Nephron (organoid): ENCODE measurements around the gene PRR5L.

Source experiments
- H3K27ac Mint-ChIP-seq, 3 experiments: 2 replicates each; pipeline ENCODE4 v1.8.0; 2020; ENCODE audit warnings: mixed read lengths in 3 of 3, mild to moderate bottlenecking in 2 of 3, moderate library complexity in 1 of 3
- H3K27me3 Mint-ChIP-seq: 2 replicates; pipeline ENCODE4 v1.8.0; 2021; ENCODE audit warnings: low read depth, mild to moderate bottlenecking, moderate library complexity, mixed read lengths
- H3K36me3 Mint-ChIP-seq: 2 replicates; pipeline ENCODE4 v1.8.0; 2020; ENCODE audit warnings: low read depth, mixed read lengths
- H3K4me1 Mint-ChIP-seq: 2 replicates; pipeline ENCODE4 v1.8.0; 2020; ENCODE audit warnings: mixed read lengths
- H3K4me3 Mint-ChIP-seq, 3 experiments: 2 replicates each; pipeline ENCODE4 v1.8.0; 2020; ENCODE audit warnings: mild to moderate bottlenecking in 3 of 3, mixed read lengths in 3 of 3, moderate library complexity in 2 of 3
- H3K9me3 Mint-ChIP-seq: 2 replicates; pipeline ENCODE4 v1.8.0; 2020; ENCODE audit warnings: mixed read lengths
- TF ChIP-seq, protein P1 (sequence below), 3 experiments: fragments of 200-600 bp; sonication (generic); IDR thresholded peaks; one replicate each; pipeline ENCODE4 v1.5.0; 2021; ENCODE audit warnings: antibody characterized with exemption in 3 of 3; ENCODE audit not compliant: unreplicated experiment in 3 of 3

Gene PRR5L

GRCh38 chr11:36447514-36447913 lies 151.4 kb downstream of the PRR5L start:
- Mint-ChIP-seq H3K4me1 (peaks cover 44% of the 10 kb centered on the region), H3K9me3 (no peaks in the 10 kb centered on the region)
- TF ChIP-seq, protein P1, sequence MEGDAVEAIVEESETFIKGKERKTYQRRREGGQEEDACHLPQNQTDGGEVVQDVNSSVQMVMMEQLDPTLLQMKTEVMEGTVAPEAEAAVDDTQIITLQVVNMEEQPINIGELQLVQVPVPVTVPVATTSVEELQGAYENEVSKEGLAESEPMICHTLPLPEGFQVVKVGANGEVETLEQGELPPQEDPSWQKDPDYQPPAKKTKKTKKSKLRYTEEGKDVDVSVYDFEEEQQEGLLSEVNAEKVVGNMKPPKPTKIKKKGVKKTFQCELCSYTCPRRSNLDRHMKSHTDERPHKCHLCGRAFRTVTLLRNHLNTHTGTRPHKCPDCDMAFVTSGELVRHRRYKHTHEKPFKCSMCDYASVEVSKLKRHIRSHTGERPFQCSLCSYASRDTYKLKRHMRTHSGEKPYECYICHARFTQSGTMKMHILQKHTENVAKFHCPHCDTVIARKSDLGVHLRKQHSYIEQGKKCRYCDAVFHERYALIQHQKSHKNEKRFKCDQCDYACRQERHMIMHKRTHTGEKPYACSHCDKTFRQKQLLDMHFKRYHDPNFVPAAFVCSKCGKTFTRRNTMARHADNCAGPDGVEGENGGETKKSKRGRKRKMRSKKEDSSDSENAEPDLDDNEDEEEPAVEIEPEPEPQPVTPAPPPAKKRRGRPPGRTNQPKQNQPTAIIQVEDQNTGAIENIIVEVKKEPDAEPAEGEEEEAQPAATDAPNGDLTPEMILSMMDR (IDR thresholded peaks at IDR 0.05; ENCODE audit: unreplicated experiment in 3 of 3), result no peak

GRCh38 chr11:36447947-36448346 lies 151.9 kb downstream of the PRR5L start:
- Mint-ChIP-seq H3K27me3 (no peaks in the 10 kb centered on the region), H3K4me3 (no peak overlapping the region), H3K4me1 (peaks cover 49% of the 10 kb centered on the region), H3K27ac (peak overlapping the region in 1 of 3 experiments; percentile 37), H3K9me3 (no peaks in the 10 kb centered on the region), H3K36me3 (peaks cover 18% of the 10 kb centered on the region)
- TF ChIP-seq, protein P1 (IDR thresholded peaks at IDR 0.05; ENCODE audit: unreplicated experiment in 3 of 3), result no peak

More at GRCh38 chr11:36447514-36447913, 151.4 kb downstream of the PRR5L start:
- H3K4me3 Mint-ChIP-seq, result no peak overlapping the region
- peaks cover 23% of the 10 kb centered on the region for H3K36me3 Mint-ChIP-seq
- H3K27me3 Mint-ChIP-seq, result no peaks in the 10 kb centered on the region
- peak overlapping the region in 1 of 3 experiments; percentile 37 for H3K27ac Mint-ChIP-seq

GRCh38 chr11:36449561-36450096 lies 153.5 kb downstream of the PRR5L start:
- H3K9me3 Mint-ChIP-seq, result no peaks in the 10 kb centered on the region
- no peaks in the 10 kb centered on the region for H3K27me3 Mint-ChIP-seq
- H3K36me3 Mint-ChIP-seq, result peaks cover 16% of the 10 kb centered on the region
- TF ChIP-seq, protein P1 (IDR thresholded peaks at IDR 0.05; ENCODE audit: unreplicated experiment in 3 of 3), result no peak
- peaks cover 66% of the 10 kb centered on the region for H3K4me1 Mint-ChIP-seq
- H3K4me3 Mint-ChIP-seq, result no peak overlapping the region
- H3K27ac Mint-ChIP-seq, result peak overlapping the region in 2 of 3 experiments; percentile 33 to 51

- Mint-ChIP-seq H3K4me3 (no peak overlapping the region), H3K4me1 (peaks cover 71% of the 10 kb centered on the region), H3K27me3 (no peaks in the 10 kb centered on the region), H3K36me3 (peaks cover 16% of the 10 kb centered on the region), H3K27ac (peak overlapping the region in 1 of 3 experiments; percentile 51), H3K9me3 (no peaks in the 10 kb centered on the region)
- TF ChIP-seq, protein P1 (IDR thresholded peaks at IDR 0.05; ENCODE audit: unreplicated experiment in 3 of 3), result no peak
Measured at GRCh38 chr11:36450110-36450572, 154.1 kb downstream of the PRR5L start.

DNA sequence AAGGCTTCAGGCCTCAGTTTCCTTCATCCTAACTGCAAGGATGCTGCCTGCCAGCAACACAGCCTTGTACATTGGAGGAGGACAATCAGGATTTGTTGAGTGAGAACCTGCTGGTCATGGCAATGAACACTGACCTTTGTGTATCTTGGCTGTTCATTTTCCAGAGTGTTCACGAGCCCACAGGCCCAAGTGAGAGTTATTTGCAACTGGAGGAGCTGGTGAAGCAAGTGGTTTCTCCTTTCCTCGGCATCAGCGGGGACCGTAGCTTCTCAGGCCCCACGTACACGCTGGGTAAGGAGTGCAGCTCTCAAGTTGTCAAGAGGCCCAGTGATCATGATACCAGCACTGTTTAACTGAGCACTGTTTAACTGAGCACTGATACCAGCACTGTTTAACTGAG lies 155.0 kb downstream of the PRR5L start:
- no peaks in the 10 kb centered on the region for H3K27me3 Mint-ChIP-seq
- no peak overlapping the region for H3K4me3 Mint-ChIP-seq
- peaks cover 80% of the 10 kb centered on the region for H3K4me1 Mint-ChIP-seq
- peak overlapping the region in 1 of 3 experiments; percentile 51 for H3K27ac Mint-ChIP-seq
- peaks cover 16% of the 10 kb centered on the region for H3K36me3 Mint-ChIP-seq
- TF ChIP-seq, protein P1 (IDR thresholded peaks at IDR 0.05; ENCODE audit: unreplicated experiment in 3 of 3), result no peak
- no peaks in the 10 kb centered on the region for H3K9me3 Mint-ChIP-seq

GRCh38 chr11:36451681-36452080 lies 155.6 kb downstream of the PRR5L start:
- no peaks in the 10 kb centered on the region for H3K27me3 Mint-ChIP-seq
- H3K4me1 Mint-ChIP-seq, result peaks cover 86% of the 10 kb centered on the region
- peak overlapping the region in 2 of 3 experiments; percentile 79 for H3K27ac Mint-ChIP-seq
- TF ChIP-seq, protein P1 (IDR thresholded peaks at IDR 0.05; ENCODE audit: unreplicated experiment in 3 of 3), result no peak
- peaks cover 16% of the 10 kb centered on the region for H3K36me3 Mint-ChIP-seq
- H3K4me3 Mint-ChIP-seq, result no peak overlapping the region
- H3K9me3 Mint-ChIP-seq, result no peaks in the 10 kb centered on the region
